KMS-11 (cell line): ENCODE data around the gene PLEKHA4.
A peak's percentile ranks its signal among the peaks of the same experiment; 100 is the strongest.
"Not testable (repeated sequence)": the region's sequence is repeated elsewhere in the genome, so short reads cannot be mapped to it uniquely, and the experiment has no call there.

Experiments used
- H2AFZ ChIP-seq: fragments of 200-600 bp; sonication (generic); 2 replicates; pipeline ENCODE4 v1.6.1; 2016; ENCODE audit warnings: antibody characterized with exemption, mixed run types, low read depth
- H3K27ac ChIP-seq: fragments of 200-600 bp; sonication (generic); 2 replicates; pipeline ENCODE4 v1.6.1; 2016; ENCODE audit warnings: mild to moderate bottlenecking, mixed run types
- H3K27me3 ChIP-seq: fragments of 200-600 bp; sonication (generic); 2 replicates; pipeline ENCODE4 v1.6.1; 2017; ENCODE audit warnings: mild to moderate bottlenecking, low read depth, mixed run types, moderate library complexity; ENCODE audit not compliant: insufficient read depth
- H3K36me3 ChIP-seq: fragments of 200-600 bp; sonication (generic); 2 replicates; pipeline ENCODE4 v1.6.1; 2017; ENCODE audit warnings: mild to moderate bottlenecking, mixed run types; ENCODE audit not compliant: insufficient read depth
- H3K4me1 ChIP-seq: fragments of 200-600 bp; sonication (generic); 2 replicates; pipeline ENCODE4 v1.6.1; 2016; ENCODE audit warnings: mild to moderate bottlenecking, low read depth, mixed run types; ENCODE audit not compliant: poor library complexity, severe bottlenecking
- H3K4me2 ChIP-seq: fragments of 200-600 bp; sonication (generic); 2 replicates; pipeline ENCODE4 v1.7.0; 2016; ENCODE audit warnings: mild to moderate bottlenecking, mixed run types
- H3K4me3 ChIP-seq: fragments of 200-600 bp; sonication (generic); IDR thresholded peaks from 2 replicates; pipeline ENCODE4 v1.6.1; 2017; ENCODE audit warnings: low read depth, low read length, mixed read lengths; ENCODE audit not compliant: insufficient read depth
- H3K79me2 ChIP-seq: fragments of 200-600 bp; sonication (generic); 2 replicates; pipeline ENCODE4 v1.6.1; 2016; ENCODE audit warnings: low read depth, mixed run types; ENCODE audit not compliant: insufficient read depth
- H3K9ac ChIP-seq: fragments of 200-600 bp; sonication (generic); 2 replicates; pipeline ENCODE4 v1.6.1; 2016; ENCODE audit warnings: mild to moderate bottlenecking, mixed run types
- H4K20me1 ChIP-seq: fragments of 200-600 bp; sonication (generic); 2 replicates; pipeline ENCODE4 v1.6.1; 2016; ENCODE audit warnings: mild to moderate bottlenecking, mixed run types; ENCODE audit not compliant: insufficient read depth
- CTCF ChIP-seq: fragments of 200-600 bp; sonication (generic); conservative IDR thresholded peaks from 2 replicates; pipeline ENCODE4 v1.6.1; 2017; ENCODE audit warnings: low read depth, mild to moderate bottlenecking, antibody characterized with exemption, low read length, moderate library complexity, mixed read lengths

PLEKHA4 gene

DNA sequence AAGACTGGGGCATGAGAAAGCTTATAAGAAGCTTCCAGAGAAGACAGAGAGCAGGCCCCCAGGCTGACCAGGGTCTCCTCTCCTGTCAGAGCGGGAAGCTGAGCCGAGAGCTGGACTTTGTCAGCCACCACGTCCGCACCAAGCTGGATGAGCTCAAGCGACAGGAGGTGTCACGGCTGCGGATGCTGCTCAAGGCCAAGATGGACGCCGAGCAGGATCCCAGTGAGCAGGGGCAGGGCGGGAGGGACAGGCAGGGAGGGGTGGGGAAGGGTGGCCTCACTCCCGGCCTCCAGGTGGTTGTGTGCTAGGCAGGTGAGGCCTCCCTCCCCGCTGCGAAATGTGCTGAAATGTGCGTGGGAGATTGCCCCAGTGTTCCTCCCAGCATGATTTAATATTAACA, 37.2 kb upstream of the PLEKHA4 start:
- H3K4me3 ChIP-seq, result no peak overlapping the region

DNA sequence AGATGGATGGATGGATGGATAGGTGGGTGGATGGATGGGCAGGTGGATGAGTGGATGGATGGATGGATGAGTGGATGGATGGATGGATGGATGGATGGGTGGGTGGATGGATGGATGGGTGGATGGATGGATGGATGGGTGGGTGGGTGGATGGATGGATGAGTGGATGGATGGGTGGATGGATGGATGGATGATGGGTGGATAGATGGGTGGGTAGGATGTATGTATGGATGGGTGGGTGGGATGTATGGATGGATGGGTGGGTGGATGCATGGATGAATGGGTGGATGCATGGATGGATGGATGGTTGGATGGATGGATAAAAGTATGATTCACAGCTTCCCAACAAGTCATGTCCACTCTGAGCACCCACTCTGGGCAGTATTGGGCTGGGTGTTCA, 35.4 kb upstream of the PLEKHA4 start:
- H3K4me1 ChIP-seq, result peaks cover 12% of the 10 kb centered on the region
- H3K79me2 ChIP-seq, H3K9ac ChIP-seq, H3K4me3 ChIP-seq, H3K4me2 ChIP-seq, H3K27me3 ChIP-seq, H2AFZ ChIP-seq, H3K27ac ChIP-seq, H4K20me1 ChIP-seq, H3K36me3 ChIP-seq: not testable (repeated sequence)

More for the DNA sequence above, 37.2 kb upstream of the PLEKHA4 start:
- Histone ChIP-seq H3K27me3 (no peaks in the 10 kb centered on the region), H3K4me1 (peaks cover 4% of the 10 kb centered on the region), H3K27ac (no peak overlapping the region), H4K20me1 (no peaks in the 10 kb centered on the region), H2AFZ (no peak overlapping the region), H3K36me3 (no peaks in the 10 kb centered on the region), H3K79me2 (no peaks in the 10 kb centered on the region), H3K4me2 (no peak overlapping the region), H3K9ac (no peak overlapping the region)
- no peak for TF ChIP-seq CTCF

- H3K27ac ChIP-seq, H4K20me1 ChIP-seq, H3K36me3 ChIP-seq, H3K4me3 ChIP-seq, H3K27me3 ChIP-seq, H3K9ac ChIP-seq, H2AFZ ChIP-seq, H3K79me2 ChIP-seq, H3K4me2 ChIP-seq: not testable (repeated sequence)
- peaks cover 12% of the 10 kb centered on the region for H3K4me1 ChIP-seq
Measured at GRCh38 chr19:48902291-48902690, 33.9 kb upstream of the PLEKHA4 start.

DNA sequence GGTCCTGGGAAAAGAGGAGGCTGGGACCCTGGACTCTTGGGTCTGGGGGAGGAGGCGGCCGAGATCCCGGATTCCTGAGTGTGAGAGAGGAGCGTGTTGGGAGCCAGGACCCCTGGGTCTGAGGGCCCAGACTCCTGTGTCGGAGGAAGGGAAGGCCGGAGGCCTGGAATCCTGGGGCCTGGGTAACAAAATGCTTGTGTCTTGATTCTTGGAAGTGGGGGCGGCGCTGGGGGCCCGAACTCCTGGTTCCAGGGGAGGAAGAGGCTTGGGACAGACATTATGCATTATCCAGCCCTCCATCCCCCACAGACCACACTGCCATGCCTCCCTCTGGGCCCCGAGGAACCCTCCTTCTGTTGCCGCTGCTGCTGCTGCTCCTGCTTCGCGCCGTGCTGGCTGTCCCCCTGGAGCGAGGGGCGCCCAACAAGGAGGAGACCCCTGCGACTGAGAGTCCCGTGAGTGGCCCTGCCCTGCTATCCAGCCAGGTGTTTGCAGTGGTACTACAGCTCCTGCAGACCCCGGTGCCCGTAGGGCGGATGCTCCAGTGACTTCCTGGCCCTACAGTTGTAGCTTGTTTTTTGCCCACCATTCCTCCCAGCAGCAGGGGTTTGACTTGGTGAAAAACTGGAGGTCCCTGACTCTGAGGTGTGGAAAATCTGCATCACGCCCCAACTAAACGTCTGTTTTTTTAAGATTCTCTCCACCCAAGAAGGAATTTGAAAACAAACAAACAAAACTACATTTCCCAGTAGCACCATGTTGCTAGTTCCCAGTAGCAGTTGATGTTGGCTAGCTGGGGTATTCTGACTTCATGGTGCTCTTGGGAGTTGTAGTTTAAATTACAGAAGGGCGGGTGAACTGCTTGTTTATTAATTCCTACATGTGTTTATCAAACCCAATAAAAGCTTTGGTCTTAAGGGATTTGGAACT, 32.3 kb upstream of the PLEKHA4 start:
- Histone ChIP-seq H2AFZ (peak overlapping the region; percentile 88; the same call in 1 of the 2 replicates), H3K4me2 (peak overlapping the region; percentile 68), H3K27me3 (no peaks in the 10 kb centered on the region), H3K9ac (peak overlapping the region; percentile 50; the same call in 1 of the 2 replicates), H3K36me3 (no peaks in the 10 kb centered on the region), H3K4me1 (peaks cover 12% of the 10 kb centered on the region), H3K79me2 (no peaks in the 10 kb centered on the region), H3K4me3 (no peak overlapping the region), H3K27ac (peak overlapping the region; percentile 76; the same call in 1 of the 2 replicates), H4K20me1 (no peaks in the 10 kb centered on the region)
- TF ChIP-seq CTCF, result no peak

DNA sequence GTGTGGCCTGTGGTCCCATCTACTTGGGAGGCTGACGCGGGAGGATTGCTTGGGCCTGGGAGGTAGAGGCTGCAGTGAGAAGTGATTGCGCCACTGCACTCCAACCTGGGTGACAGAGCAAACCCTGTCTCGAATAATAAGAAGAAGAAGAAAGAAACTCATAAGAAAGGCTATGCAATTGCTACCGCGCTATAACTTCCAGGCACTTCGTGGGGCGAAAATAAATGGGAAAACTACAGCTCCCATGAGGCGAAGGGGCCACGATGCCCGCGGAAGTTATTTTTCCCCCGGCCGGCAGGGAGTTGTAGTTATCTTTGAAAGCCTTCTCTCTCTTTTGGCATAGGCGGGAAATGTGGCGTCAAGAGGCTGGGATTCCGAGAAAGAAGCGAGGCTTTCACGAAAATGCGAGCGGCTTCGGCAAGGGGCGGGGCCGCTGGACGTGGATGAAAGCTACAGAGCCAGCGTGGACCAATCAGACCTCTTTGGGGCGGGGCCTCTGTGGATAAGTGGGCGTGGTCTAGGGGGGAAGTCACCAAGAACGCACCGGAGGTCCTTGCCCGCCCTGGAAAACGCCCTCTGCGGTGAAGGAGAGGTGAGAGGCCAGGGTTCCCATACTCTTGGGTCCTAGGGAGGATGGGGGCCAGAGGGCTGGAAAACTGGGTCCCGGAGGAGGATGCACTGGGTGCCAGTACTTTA, 31.5 kb upstream of the PLEKHA4 start, which contains the start of gene NUCB1:
Gene NUCB1, plus strand, starts transcription at position 532 of the 696 bp plus-strand sequence. CDS start 485 bp downstream, outside the sequence.
- TF ChIP-seq CTCF, result no peak
- Histone ChIP-seq H4K20me1 (no peaks in the 10 kb centered on the region), H3K4me1 (peaks cover 12% of the 10 kb centered on the region), H3K27me3 (no peaks in the 10 kb centered on the region), H3K27ac (peak within 1 kb of the TSS; percentile 76), H3K4me3 (no peak within 1 kb of the TSS), H3K36me3 (no peaks in the 10 kb centered on the region), H3K4me2 (peak within 1 kb of the TSS; percentile 68), H2AFZ (peak within 1 kb of the TSS; percentile 88), H3K79me2 (no peaks in the 10 kb centered on the region), H3K9ac (peak within 1 kb of the TSS; percentile 50; the same call in 1 of the 2 replicates)

DNA sequence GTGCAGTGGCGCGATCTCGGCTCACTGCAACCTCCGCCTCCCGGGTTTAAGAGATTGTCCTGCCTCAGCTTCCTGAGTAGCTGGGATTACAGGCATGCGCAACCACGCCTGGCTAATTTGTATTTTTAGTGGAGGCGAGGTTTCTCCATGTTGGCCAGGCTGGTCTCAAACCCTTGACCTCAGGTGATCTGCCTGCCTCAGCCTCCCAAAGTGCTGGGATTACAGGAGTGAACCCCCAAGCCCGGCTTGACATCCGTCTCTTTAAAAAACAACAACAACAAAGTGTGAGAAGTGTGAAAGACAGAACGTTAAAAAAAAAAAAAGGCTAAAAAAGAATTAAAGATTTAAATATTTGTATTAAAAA, 31.0 kb upstream of the PLEKHA4 start:
- H3K27me3 ChIP-seq, H3K4me3 ChIP-seq, H4K20me1 ChIP-seq, H3K36me3 ChIP-seq, H3K79me2 ChIP-seq: not testable (repeated sequence)
- Histone ChIP-seq H3K4me2 (peak overlapping the region; percentile 46; the same call in 1 of the 2 replicates), H2AFZ (peak overlapping the region; percentile 88; the same call in 1 of the 2 replicates), H3K27ac (peak overlapping the region; percentile 76), H3K9ac (peak overlapping the region; percentile 50; the same call in 1 of the 2 replicates), H3K4me1 (peaks cover 12% of the 10 kb centered on the region)
